Adipocyte (in vitro differentiated cells): ENCODE data around the gene TBC1D13.
A peak's percentile ranks its signal among the peaks of the same experiment; 100 is the strongest.

Experiments used
- DNase-seq: peaks from one replicate; pipeline ENCODE4 v3.0.0-alpha.2; 2015; ENCODE audit warnings: low read depth
- H3K27me3 ChIP-seq: replicated peaks from 2 replicates; pipeline ENCODE4 v1.7.0; 2013; ENCODE audit warnings: mild to moderate bottlenecking, low read length, moderate library complexity; ENCODE audit not compliant: control insufficient read depth, insufficient read depth
- H3K36me3 ChIP-seq: 2 replicates; pipeline ENCODE4 v1.7.0; 2013; ENCODE audit warnings: low read length, mild to moderate bottlenecking, moderate library complexity; ENCODE audit not compliant: control insufficient read depth, insufficient read depth, severe bottlenecking
- H3K4me1 ChIP-seq: 2 replicates; pipeline ENCODE4 v1.7.0; 2013; ENCODE audit warnings: mild to moderate bottlenecking, low read length, moderate library complexity; ENCODE audit not compliant: control insufficient read depth, insufficient read depth
- H3K4me3 ChIP-seq: 2 replicates; pipeline ENCODE4 v1.7.0; 2013; ENCODE audit warnings: mild to moderate bottlenecking, low read length, moderate library complexity
- H3K9ac ChIP-seq: 2 replicates; pipeline ENCODE4 v1.7.0; 2013; ENCODE audit warnings: mild to moderate bottlenecking, low read length, moderate library complexity
- H3K9me3 ChIP-seq: 2 replicates; pipeline ENCODE4 v1.7.0; 2013; ENCODE audit warnings: mild to moderate bottlenecking, low read length, moderate library complexity; ENCODE audit not compliant: control insufficient read depth

TBC1D13 gene

GRCh38 chr9:128809036-128809599 is 22.1 kb downstream of the TBC1D13 start:
- H3K4me3 ChIP-seq, result no peak overlapping the region
- H3K9me3 ChIP-seq, result no peaks in the 10 kb centered on the region
- H3K9ac ChIP-seq, result no peak overlapping the region
- no peaks in the 10 kb centered on the region for H3K4me1 ChIP-seq
- no peak for DNase-seq
- H3K36me3 ChIP-seq, result peaks cover 39% of the 10 kb centered on the region
- no peaks in the 10 kb centered on the region for H3K27me3 ChIP-seq

- Histone ChIP-seq H3K9me3 (no peaks in the 10 kb centered on the region), H3K4me3 (no peak overlapping the region), H3K36me3 (peaks cover 37% of the 10 kb centered on the region), H3K4me1 (no peaks in the 10 kb centered on the region), H3K9ac (no peak overlapping the region), H3K27me3 (no peaks in the 10 kb centered on the region)
- no peak for DNase-seq
Measured at GRCh38 chr9:128809831-128810230, 22.8 kb downstream of the TBC1D13 start.

GRCh38 chr9:128810873-128811272 is 23.8 kb downstream of the TBC1D13 start:
- no peak for DNase-seq
- Histone ChIP-seq H3K36me3 (peaks cover 27% of the 10 kb centered on the region), H3K9me3 (no peaks in the 10 kb centered on the region), H3K27me3 (no peaks in the 10 kb centered on the region), H3K9ac (no peak overlapping the region), H3K4me3 (no peak overlapping the region), H3K4me1 (no peaks in the 10 kb centered on the region)

GRCh38 chr9:128818099-128818838 is 31.2 kb downstream of the TBC1D13 start, which contains the start of gene ENDOG:
Gene ENDOG (plus strand): TSS chr9:128818500. CDS start chr9:128818685, 185 bp downstream.
- H3K9me3 ChIP-seq, result no peaks in the 10 kb centered on the region
- peak; percentile 99 for DNase-seq
- H3K4me1 ChIP-seq, result peaks cover 12% of the 10 kb centered on the region
- H3K36me3 ChIP-seq, result peaks cover 19% of the 10 kb centered on the region
- H3K9ac ChIP-seq, result peak within 1 kb of the TSS; percentile 86
- peak within 1 kb of the TSS; percentile 82 for H3K4me3 ChIP-seq
- H3K27me3 ChIP-seq, result no peaks in the 10 kb centered on the region

- peaks cover 12% of the 10 kb centered on the region for H3K4me1 ChIP-seq
- peak overlapping the region; percentile 86 for H3K9ac ChIP-seq
- peak; percentile 42 for DNase-seq
- H3K9me3 ChIP-seq, result no peaks in the 10 kb centered on the region
- H3K36me3 ChIP-seq, result peaks cover 19% of the 10 kb centered on the region
- H3K27me3 ChIP-seq, result no peaks in the 10 kb centered on the region
- H3K4me3 ChIP-seq, result peak overlapping the region; percentile 82
Measured at GRCh38 chr9:128818839-128819715, 32.0 kb downstream of the TBC1D13 start.

- DNase-seq, result peak; percentile 46
- H3K4me3 ChIP-seq, result peak overlapping the region; percentile 82
- peak overlapping the region; percentile 86 for H3K9ac ChIP-seq
- peaks cover 12% of the 10 kb centered on the region for H3K4me1 ChIP-seq
- H3K9me3 ChIP-seq, result no peaks in the 10 kb centered on the region
- H3K27me3 ChIP-seq, result no peaks in the 10 kb centered on the region
- peaks cover 26% of the 10 kb centered on the region for H3K36me3 ChIP-seq
Measured at GRCh38 chr9:128819716-128820664, 32.9 kb downstream of the TBC1D13 start.

- H3K4me3 ChIP-seq, result no peak overlapping the region
- peaks cover 12% of the 10 kb centered on the region for H3K4me1 ChIP-seq
- DNase-seq, result no peak
- H3K36me3 ChIP-seq, result peaks cover 36% of the 10 kb centered on the region
- no peak overlapping the region for H3K9ac ChIP-seq
- no peaks in the 10 kb centered on the region for H3K9me3 ChIP-seq
- H3K27me3 ChIP-seq, result no peaks in the 10 kb centered on the region
Measured at GRCh38 chr9:128820665-128821583, 33.9 kb downstream of the TBC1D13 start.

- Histone ChIP-seq H3K4me1 (peaks cover 12% of the 10 kb centered on the region), H3K27me3 (no peaks in the 10 kb centered on the region), H3K9me3 (no peaks in the 10 kb centered on the region), H3K36me3 (peaks cover 44% of the 10 kb centered on the region), H3K4me3 (no peak overlapping the region), H3K9ac (no peak overlapping the region)
- no peak for DNase-seq
Measured at GRCh38 chr9:128821584-128822406, 34.7 kb downstream of the TBC1D13 start.

- no peak for DNase-seq
- no peak overlapping the region for H3K9ac ChIP-seq
- no peaks in the 10 kb centered on the region for H3K9me3 ChIP-seq
- peaks cover 12% of the 10 kb centered on the region for H3K4me1 ChIP-seq
- peaks cover 50% of the 10 kb centered on the region for H3K36me3 ChIP-seq
- no peaks in the 10 kb centered on the region for H3K27me3 ChIP-seq
- no peak overlapping the region for H3K4me3 ChIP-seq
Measured at GRCh38 chr9:128822407-128823042, 35.5 kb downstream of the TBC1D13 start.
